ENCODE results near the gene IL34. TPM values are rescaled to one million over a fixed set of nuclear protein-coding genes. Genes with fewer than 3 reads are reported as not detected.

IL34 gene
- not detected for polyA plus RNA-seq (2013, experiment 1 of 4)
- 0.12 TPM for polyA plus RNA-seq (2013, experiment 2 of 4)
- not detected for polyA plus RNA-seq (2013, experiment 3 of 4)
- polyA plus RNA-seq (2013, experiment 4 of 4), result not detected

GRCh38 chr16:70646260-70647241 is at the start of gene IL34:
Gene IL34, plus strand, starts transcription at chr16:70646559. Its CDS starts 389 bp downstream, at chr16:70646948.
- Histone ChIP-seq H3K36me3 (ENCODE audit: control insufficient read depth, insufficient read depth, low read length) (no peaks in the 10 kb centered on the region), H3K27ac (ENCODE audit: insufficient read depth, low read depth, low read length, poor library complexity, severe bottlenecking) (no peak within 1 kb of the TSS), H3K4me3 (ENCODE audit: insufficient read depth, low read depth, low read length) (no peak within 1 kb of the TSS), H3K27me3 (ENCODE audit: control insufficient read depth, insufficient read depth, low read length, poor library complexity, severe bottlenecking) (no peaks in the 10 kb centered on the region), H3K9me3 (ENCODE audit: control insufficient read depth, low read length) (no peaks in the 10 kb centered on the region), H3K4me1 (ENCODE audit: control insufficient read depth, insufficient read depth, low read length) (no peaks in the 10 kb centered on the region)
- 92 to 93% methylated on average over 39 of the region's 39 CpGs for WGBS, 2 experiments

GRCh38 chr16:70597135-70597835 is 49.1 kb upstream of the IL34 start:
- no peak overlapping the region for H3K4me3 ChIP-seq (ENCODE audit: insufficient read depth, low read depth, low read length)
- WGBS, 2 experiments, result 93 to 95% methylated on average over 4 of the region's 4 CpGs
- H3K36me3 ChIP-seq (ENCODE audit: control insufficient read depth, insufficient read depth, low read length), result no peaks in the 10 kb centered on the region
- no peaks in the 10 kb centered on the region for H3K9me3 ChIP-seq (ENCODE audit: control insufficient read depth, low read length)
- H3K4me1 ChIP-seq (ENCODE audit: control insufficient read depth, insufficient read depth, low read length), result no peaks in the 10 kb centered on the region
- no peaks in the 10 kb centered on the region for H3K27me3 ChIP-seq (ENCODE audit: control insufficient read depth, insufficient read depth, low read length, poor library complexity, severe bottlenecking)
- no peak overlapping the region for H3K27ac ChIP-seq (ENCODE audit: insufficient read depth, low read depth, low read length, poor library complexity, severe bottlenecking)

- no peaks in the 10 kb centered on the region for H3K4me1 ChIP-seq (ENCODE audit: control insufficient read depth, insufficient read depth, low read length)
- no peak overlapping the region for H3K27ac ChIP-seq (ENCODE audit: insufficient read depth, low read depth, low read length, poor library complexity, severe bottlenecking)
- no peaks in the 10 kb centered on the region for H3K9me3 ChIP-seq (ENCODE audit: control insufficient read depth, low read length)
- H3K36me3 ChIP-seq (ENCODE audit: control insufficient read depth, insufficient read depth, low read length), result no peaks in the 10 kb centered on the region
- no peaks in the 10 kb centered on the region for H3K27me3 ChIP-seq (ENCODE audit: control insufficient read depth, insufficient read depth, low read length, poor library complexity, severe bottlenecking)
- 92 to 93% methylated on average over 6 of the region's 6 CpGs for WGBS, 2 experiments
- no peak overlapping the region for H3K4me3 ChIP-seq (ENCODE audit: insufficient read depth, low read depth, low read length)
Measured at GRCh38 chr16:70598937-70599503, 47.3 kb upstream of the IL34 start.

- Histone ChIP-seq H3K9me3 (ENCODE audit: control insufficient read depth, low read length) (no peaks in the 10 kb centered on the region), H3K4me1 (ENCODE audit: control insufficient read depth, insufficient read depth, low read length) (no peaks in the 10 kb centered on the region), H3K27ac (ENCODE audit: insufficient read depth, low read depth, low read length, poor library complexity, severe bottlenecking) (no peak overlapping the region), H3K27me3 (ENCODE audit: control insufficient read depth, insufficient read depth, low read length, poor library complexity, severe bottlenecking) (no peaks in the 10 kb centered on the region), H3K4me3 (ENCODE audit: insufficient read depth, low read depth, low read length) (no peak overlapping the region), H3K36me3 (ENCODE audit: control insufficient read depth, insufficient read depth, low read length) (no peaks in the 10 kb centered on the region)
- 86 to 89% methylated on average over 3 of the region's 3 CpGs for WGBS, 2 experiments
Measured at GRCh38 chr16:70600730-70601129, 45.6 kb upstream of the IL34 start.

- Histone ChIP-seq H3K27me3 (ENCODE audit: control insufficient read depth, insufficient read depth, low read length, poor library complexity, severe bottlenecking) (no peaks in the 10 kb centered on the region), H3K4me3 (ENCODE audit: insufficient read depth, low read depth, low read length) (no peak overlapping the region), H3K4me1 (ENCODE audit: control insufficient read depth, insufficient read depth, low read length) (no peaks in the 10 kb centered on the region), H3K9me3 (ENCODE audit: control insufficient read depth, low read length) (no peaks in the 10 kb centered on the region), H3K27ac (ENCODE audit: insufficient read depth, low read depth, low read length, poor library complexity, severe bottlenecking) (no peak overlapping the region), H3K36me3 (ENCODE audit: control insufficient read depth, insufficient read depth, low read length) (no peaks in the 10 kb centered on the region)
- 89 to 95% methylated on average over 8 of the region's 8 CpGs for WGBS, 2 experiments
Measured at GRCh38 chr16:70601576-70602575, 44.5 kb upstream of the IL34 start.

- no peaks in the 10 kb centered on the region for H3K27me3 ChIP-seq (ENCODE audit: control insufficient read depth, insufficient read depth, low read length, poor library complexity, severe bottlenecking)
- 85 to 87% methylated on average over 8 of the region's 8 CpGs for WGBS, 2 experiments
- no peaks in the 10 kb centered on the region for H3K4me1 ChIP-seq (ENCODE audit: control insufficient read depth, insufficient read depth, low read length)
- H3K27ac ChIP-seq (ENCODE audit: insufficient read depth, low read depth, low read length, poor library complexity, severe bottlenecking), result no peak overlapping the region
- H3K36me3 ChIP-seq (ENCODE audit: control insufficient read depth, insufficient read depth, low read length), result no peaks in the 10 kb centered on the region
- no peak overlapping the region for H3K4me3 ChIP-seq (ENCODE audit: insufficient read depth, low read depth, low read length)
- H3K9me3 ChIP-seq (ENCODE audit: control insufficient read depth, low read length), result no peaks in the 10 kb centered on the region
Measured at GRCh38 chr16:70602831-70603230, 43.5 kb upstream of the IL34 start.

GRCh38 chr16:70604407-70605282 is 41.7 kb upstream of the IL34 start:
- H3K27ac ChIP-seq (ENCODE audit: insufficient read depth, low read depth, low read length, poor library complexity, severe bottlenecking), result no peak overlapping the region
- no peaks in the 10 kb centered on the region for H3K27me3 ChIP-seq (ENCODE audit: control insufficient read depth, insufficient read depth, low read length, poor library complexity, severe bottlenecking)
- H3K9me3 ChIP-seq (ENCODE audit: control insufficient read depth, low read length), result no peaks in the 10 kb centered on the region
- no peaks in the 10 kb centered on the region for H3K4me1 ChIP-seq (ENCODE audit: control insufficient read depth, insufficient read depth, low read length)
- no peaks in the 10 kb centered on the region for H3K36me3 ChIP-seq (ENCODE audit: control insufficient read depth, insufficient read depth, low read length)
- WGBS, 2 experiments, result 83 to 85% methylated on average over 8 of the region's 8 CpGs
- no peak overlapping the region for H3K4me3 ChIP-seq (ENCODE audit: insufficient read depth, low read depth, low read length)

GRCh38 chr16:70605283-70605657 is 41.1 kb upstream of the IL34 start:
- 95 to 96% methylated on average over 1 of the region's 1 CpG for WGBS, 2 experiments
- H3K4me3 ChIP-seq (ENCODE audit: insufficient read depth, low read depth, low read length), result no peak overlapping the region

GRCh38 chr16:70608521-70608920 is 37.8 kb upstream of the IL34 start:
- WGBS, 2 experiments, result 91% methylated on average over 7 of the region's 7 CpGs
- Histone ChIP-seq H3K4me1 (ENCODE audit: control insufficient read depth, insufficient read depth, low read length) (no peaks in the 10 kb centered on the region), H3K27ac (ENCODE audit: insufficient read depth, low read depth, low read length, poor library complexity, severe bottlenecking) (no peak overlapping the region), H3K4me3 (ENCODE audit: insufficient read depth, low read depth, low read length) (no peak overlapping the region), H3K9me3 (ENCODE audit: control insufficient read depth, low read length) (no peaks in the 10 kb centered on the region), H3K27me3 (ENCODE audit: control insufficient read depth, insufficient read depth, low read length, poor library complexity, severe bottlenecking) (no peaks in the 10 kb centered on the region), H3K36me3 (ENCODE audit: control insufficient read depth, insufficient read depth, low read length) (no peaks in the 10 kb centered on the region)

More at GRCh38 chr16:70605283-70605657, 41.1 kb upstream of the IL34 start:
- H3K27me3 ChIP-seq (ENCODE audit: control insufficient read depth, insufficient read depth, low read length, poor library complexity, severe bottlenecking), result no peaks in the 10 kb centered on the region
- no peak overlapping the region for H3K27ac ChIP-seq (ENCODE audit: insufficient read depth, low read depth, low read length, poor library complexity, severe bottlenecking)
- H3K36me3 ChIP-seq (ENCODE audit: control insufficient read depth, insufficient read depth, low read length), result no peaks in the 10 kb centered on the region
- no peaks in the 10 kb centered on the region for H3K9me3 ChIP-seq (ENCODE audit: control insufficient read depth, low read length)
- no peaks in the 10 kb centered on the region for H3K4me1 ChIP-seq (ENCODE audit: control insufficient read depth, insufficient read depth, low read length)
